ENCODE data around the gene ZNF783. TPM values are rescaled to one million over a fixed set of nuclear protein-coding genes. Genes with fewer than 3 reads are reported as not detected.
"Not testable (repeated sequence)": the region's sequence is repeated elsewhere in the genome, so short reads cannot be mapped to it uniquely, and the experiment has no call there.

The ZNF783 gene
- total RNA-seq, 2 donors from 2014 or later, result 10.6 to 10.8 TPM

- DNase-seq, result no peak
- intact Hi-C loops (cut with DNase I, micrococcal nuclease), result no loop called here
- ATAC-seq, result no peak
Measured at GRCh38 chr7:149238051-149238450, 23.9 kb upstream of the ZNF783 start.

DNA sequence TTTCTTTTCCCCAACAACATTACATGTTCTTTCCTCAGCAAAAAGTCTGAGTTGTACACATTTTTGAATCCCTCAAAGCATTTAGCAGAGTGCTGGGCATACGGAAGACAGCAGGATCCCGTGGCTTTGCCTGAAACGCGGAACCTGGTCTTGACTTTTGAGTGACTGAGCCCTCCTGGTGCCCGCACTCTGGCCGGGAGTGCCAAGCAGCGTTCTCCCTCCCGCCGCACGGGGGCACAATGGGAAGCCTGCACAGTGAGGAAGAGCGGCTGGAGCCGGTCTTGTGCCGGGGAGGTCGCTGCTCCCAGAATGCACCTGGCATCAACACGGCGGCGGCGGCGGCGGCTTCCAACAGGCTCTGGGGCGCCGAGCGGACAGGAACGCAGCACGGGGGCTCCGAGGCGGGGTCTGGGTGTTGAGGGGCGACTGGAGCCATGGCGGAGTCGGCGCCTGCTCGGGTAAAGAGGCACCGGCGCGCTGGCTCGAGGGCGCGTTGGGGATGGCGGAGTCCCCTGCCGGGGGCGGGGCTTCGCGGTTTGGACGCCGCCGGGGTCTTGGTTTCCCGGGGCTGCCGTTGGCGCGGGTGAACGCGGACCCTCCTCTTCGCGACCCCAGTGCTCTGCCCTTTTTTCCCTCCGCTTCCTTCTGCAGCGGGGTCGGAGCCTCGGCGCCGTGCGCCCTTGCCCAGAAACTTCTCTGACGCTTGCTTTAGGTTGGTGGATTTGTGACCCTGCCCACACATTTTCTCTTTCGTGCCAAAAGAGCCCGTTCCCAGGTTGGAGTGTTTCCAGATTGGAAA is 22.5 kb upstream of the ZNF783 start, which contains the start of gene ZNF212:
Gene ZNF212 (plus strand): TSS at position 307 of the 799 bp plus-strand sequence. CDS start 128 bp downstream, at position 435.
- DNase-seq, result peak; percentile 88 to 90
- intact Hi-C loops (cut with DNase I, micrococcal nuclease), result no loop called here
- ATAC-seq, result peak; percentile 100

DNA sequence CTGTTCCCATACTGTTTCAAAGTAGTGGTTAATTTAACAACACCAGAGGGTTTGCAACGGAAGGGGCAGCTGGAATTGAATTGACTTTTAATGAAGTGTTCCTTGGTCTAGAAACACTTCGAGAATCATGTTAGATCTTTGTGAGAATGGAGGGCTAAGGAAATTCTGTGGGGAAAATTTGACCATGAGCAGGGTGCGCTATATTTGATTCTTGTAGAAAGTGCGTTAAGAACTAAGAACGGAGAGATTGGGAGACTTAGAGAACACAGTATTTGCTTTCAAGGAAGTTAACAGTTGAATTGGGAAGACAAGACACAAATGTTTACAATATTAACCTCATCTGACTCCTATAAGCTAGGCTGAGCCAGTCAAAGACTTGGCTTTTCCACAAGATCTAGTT is 21.4 kb upstream of the ZNF783 start:
- no peak for DNase-seq
- intact Hi-C loops (cut with DNase I, micrococcal nuclease), result no loop called here
- ATAC-seq, result no peak

- ATAC-seq, result peak; percentile 28
- intact Hi-C loops (cut with DNase I, micrococcal nuclease), result no loop called here
- DNase-seq, result no peak
Measured at GRCh38 chr7:149241696-149242095, 20.3 kb upstream of the ZNF783 start.

- no peak for DNase-seq
- no peak for ATAC-seq
- intact Hi-C loops (cut with DNase I, micrococcal nuclease), result no loop called here
Measured at GRCh38 chr7:149245244-149245643, 16.8 kb upstream of the ZNF783 start.

DNA sequence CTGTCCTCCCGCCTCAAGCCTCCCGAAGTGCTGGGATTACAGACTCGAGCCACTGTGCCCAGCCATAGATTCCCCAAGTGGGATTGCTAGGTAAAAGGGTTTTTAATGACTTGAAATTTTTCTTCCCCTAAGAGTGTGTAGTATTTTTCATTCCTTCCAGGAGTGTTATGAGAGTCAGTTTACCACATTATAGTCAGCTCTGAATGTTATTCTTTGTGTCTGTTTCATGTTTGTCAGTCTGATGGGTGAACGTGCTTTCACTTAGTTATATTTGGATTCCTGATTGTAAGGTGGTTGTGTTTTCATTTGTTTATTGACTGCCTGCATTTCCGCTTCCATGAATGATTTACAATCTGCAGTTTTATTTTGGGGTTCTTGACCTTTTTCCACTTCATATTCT is 16.3 kb upstream of the ZNF783 start:
- ATAC-seq, result no peak
- intact Hi-C loops (cut with DNase I, micrococcal nuclease), result no loop called here
- DNase-seq, result no peak

- no peak for DNase-seq
- ATAC-seq, result no peak
- intact Hi-C loops (cut with DNase I, micrococcal nuclease), result no loop called here
Measured at GRCh38 chr7:149248777-149249176, 13.2 kb upstream of the ZNF783 start.

DNA sequence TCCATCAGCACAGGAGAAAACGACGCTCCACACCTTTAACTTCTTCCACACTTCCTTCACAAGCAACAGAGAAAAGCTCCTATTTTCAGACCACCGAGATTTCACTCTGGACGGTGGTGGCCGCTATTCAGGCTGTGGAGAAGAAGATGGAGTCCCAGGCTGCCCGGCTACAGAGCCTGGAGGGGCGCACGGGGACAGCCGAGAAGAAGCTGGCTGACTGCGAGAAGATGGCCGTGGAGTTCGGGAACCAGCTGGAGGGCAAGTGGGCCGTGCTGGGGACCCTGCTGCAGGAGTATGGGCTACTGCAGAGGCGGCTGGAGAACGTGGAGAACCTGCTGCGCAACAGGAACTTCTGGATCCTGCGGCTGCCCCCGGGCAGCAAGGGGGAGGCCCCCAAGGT is 11.8 kb upstream of the ZNF783 start:
- intact Hi-C loops (cut with DNase I, micrococcal nuclease); ATAC-seq; DNase-seq: not testable (repeated sequence)

GRCh38 chr7:149251518-149251917 is 10.5 kb upstream of the ZNF783 start:
- DNase-seq; ATAC-seq; intact Hi-C loops (cut with DNase I, micrococcal nuclease): not testable (repeated sequence)

DNA sequence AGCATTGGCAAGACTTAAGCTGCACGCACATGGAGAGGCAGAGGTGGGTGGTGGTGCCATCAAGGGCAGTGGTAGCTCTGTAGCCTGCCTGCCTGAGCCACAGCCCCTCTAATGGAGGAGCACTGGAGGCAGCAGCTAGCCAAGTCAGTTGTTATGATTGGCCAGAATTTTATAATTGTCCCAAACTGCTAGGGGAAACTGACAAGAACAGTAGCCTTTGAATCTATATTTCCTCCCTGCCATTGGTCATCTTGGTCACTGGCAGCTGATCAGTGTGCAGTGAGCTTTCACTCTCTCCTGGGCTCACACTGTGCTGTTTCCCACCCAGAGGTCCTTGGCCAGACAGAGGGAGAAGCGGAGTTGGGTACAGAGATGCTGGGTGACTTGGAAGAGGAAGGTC is 9.6 kb upstream of the ZNF783 start:
- DNase-seq (no peak), ATAC-seq (no peak)
- intact Hi-C loops (cut with DNase I, micrococcal nuclease), result no loop called here

- ATAC-seq (no peak), DNase-seq (no peak)
- intact Hi-C loops (cut with DNase I, micrococcal nuclease), result no loop called here
Measured at GRCh38 chr7:149253665-149254064, 8.3 kb upstream of the ZNF783 start.

DNA sequence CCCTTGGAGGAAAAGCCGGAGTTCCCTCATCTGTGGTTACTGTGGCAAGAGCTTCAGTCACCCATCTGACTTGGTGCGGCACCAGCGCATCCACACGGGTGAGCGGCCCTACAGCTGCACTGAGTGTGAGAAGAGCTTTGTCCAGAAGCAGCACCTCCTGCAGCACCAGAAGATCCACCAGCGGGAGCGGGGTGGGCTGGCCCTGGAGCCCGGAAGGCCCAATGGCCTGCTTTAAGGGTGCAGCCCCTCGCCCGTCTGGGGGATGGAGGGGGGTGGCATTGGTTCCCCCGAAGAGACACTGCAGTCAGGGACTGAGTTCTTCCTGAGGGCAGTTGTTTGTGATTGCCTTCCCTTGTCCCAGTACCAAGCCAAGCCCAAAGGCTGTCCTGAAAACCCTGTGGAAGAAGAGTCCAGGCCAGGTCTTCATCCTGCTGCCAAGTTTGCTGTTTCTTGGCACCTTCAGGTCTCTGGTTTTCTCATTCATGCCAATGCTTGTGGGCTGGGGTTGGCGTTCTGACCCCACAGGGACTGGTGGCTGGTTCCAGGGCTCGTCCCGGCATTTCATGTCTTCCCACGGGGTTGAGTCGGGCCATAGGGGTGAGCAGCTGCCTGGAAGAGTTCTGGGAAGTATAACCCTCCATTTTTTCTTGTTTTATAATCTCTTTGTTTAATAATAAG is 7.7 kb upstream of the ZNF783 start:
- ATAC-seq (no peak), DNase-seq (no peak)
- intact Hi-C loops (cut with DNase I, micrococcal nuclease), result no loop called here

- intact Hi-C loops (cut with DNase I, micrococcal nuclease), result no loop called here
- no peak for DNase-seq
Measured at GRCh38 chr7:149255174-149255573, 6.8 kb upstream of the ZNF783 start.

DNA sequence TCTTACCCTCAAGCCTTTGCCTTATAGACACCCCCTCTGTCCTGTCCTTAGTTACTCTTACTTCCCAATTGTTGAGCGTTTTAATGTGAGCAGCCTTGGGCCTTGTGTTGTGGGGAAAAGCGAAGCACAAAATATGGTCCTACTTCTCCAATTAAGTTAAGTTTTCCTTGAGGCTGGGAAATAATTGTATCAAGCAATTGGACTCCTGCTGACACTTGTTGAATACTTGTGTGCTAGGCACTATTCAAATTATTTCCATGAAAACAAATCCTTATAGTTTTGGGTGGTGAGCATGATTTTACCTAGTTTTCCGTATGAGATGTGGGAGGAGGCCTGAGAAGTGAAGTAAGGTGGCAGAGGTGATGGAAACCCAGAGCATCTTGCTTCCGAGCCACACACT is 5.4 kb upstream of the ZNF783 start:
- ATAC-seq, result no peak
- DNase-seq, result no peak

More at GRCh38 chr7:149255174-149255573, 6.8 kb upstream of the ZNF783 start:
- no peak for ATAC-seq

GRCh38 chr7:149257146-149257545 is 4.8 kb upstream of the ZNF783 start:
- intact Hi-C loops (cut with DNase I, micrococcal nuclease), result no loop called here
- no peak for ATAC-seq
- no peak for DNase-seq

More for the DNA sequence above, 5.4 kb upstream of the ZNF783 start:
- intact Hi-C loops (cut with DNase I, micrococcal nuclease), result no loop called here

DNA sequence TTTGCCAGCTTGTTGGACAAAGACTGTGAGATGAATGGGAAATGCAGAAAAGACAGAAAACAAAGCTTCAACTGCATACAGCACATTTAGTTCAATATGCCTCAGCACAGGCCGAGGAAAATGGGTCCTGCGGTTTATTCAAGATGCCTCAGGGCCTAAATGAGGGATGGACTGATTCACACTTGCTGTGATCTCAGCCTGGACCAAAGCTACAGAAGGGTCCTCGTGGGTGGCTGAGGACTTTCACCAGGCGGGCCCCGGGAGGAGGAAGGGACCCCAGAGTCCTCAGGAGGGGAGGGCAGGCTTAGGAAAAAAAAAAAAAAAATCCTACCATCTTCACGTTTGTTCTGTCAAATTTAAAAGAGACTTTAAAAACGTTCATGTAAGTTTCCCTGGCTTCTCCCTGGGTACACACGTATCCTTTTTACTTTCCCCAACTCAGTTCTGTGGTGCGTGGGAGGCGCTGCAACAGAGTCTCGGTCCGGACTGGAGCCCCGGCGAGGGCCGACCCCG is 624 bp upstream of the ZNF783 start:
- ATAC-seq (no peak), DNase-seq (no peak)
- intact Hi-C loops (cut with DNase I, micrococcal nuclease), result no loop called here

- DNase-seq, result no peak
- ATAC-seq, result no peak
- intact Hi-C loops (cut with DNase I, micrococcal nuclease), result no loop called here
Measured at GRCh38 chr7:149266451-149266850, 4.5 kb downstream of the ZNF783 start.

DNA sequence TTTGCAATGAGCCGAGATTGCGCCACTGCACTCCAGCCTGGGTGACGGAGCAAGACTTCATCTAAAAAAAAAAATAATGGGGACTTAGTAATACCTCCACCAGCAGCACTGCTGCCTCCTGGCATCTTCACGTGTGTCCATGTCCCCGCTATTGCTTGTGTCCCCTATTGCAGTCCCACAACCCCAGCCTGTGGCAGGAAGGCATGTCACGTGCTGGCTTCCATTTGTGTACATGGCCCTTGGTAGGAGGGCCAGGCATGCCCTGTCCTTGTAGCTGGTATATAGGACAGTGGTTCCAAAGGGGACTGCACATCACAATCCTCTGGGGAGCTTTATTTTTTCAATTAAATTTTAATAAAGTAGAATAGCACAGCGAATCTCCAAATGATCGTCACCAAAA is 5.7 kb downstream of the ZNF783 start:
- intact Hi-C loops (cut with DNase I, micrococcal nuclease), result no loop called here
- DNase-seq, result no peak

DNA sequence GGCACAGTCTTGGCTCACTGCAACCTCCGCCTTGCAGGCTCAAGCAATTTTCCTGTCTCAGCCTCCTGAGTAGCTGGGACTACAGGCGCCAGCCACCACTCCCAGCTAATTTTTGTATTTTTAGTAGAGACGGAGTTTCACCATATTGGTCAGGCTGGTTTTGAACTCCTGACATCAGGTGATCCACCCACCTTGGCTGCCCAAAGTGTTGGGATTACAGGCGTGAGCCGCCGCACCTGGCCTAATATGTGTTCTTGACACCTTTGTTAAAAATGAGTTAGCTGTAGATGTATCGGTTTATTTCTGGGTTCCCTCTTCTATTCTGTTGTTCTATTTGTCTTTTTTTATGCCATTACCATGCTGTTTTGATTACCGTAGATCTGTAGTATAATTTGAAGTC is 12.4 kb downstream of the ZNF783 start:
- intact Hi-C loops (cut with DNase I, micrococcal nuclease); DNase-seq: not testable (repeated sequence)

More for the DNA sequence above, 5.7 kb downstream of the ZNF783 start:
- ATAC-seq, result no peak

DNA sequence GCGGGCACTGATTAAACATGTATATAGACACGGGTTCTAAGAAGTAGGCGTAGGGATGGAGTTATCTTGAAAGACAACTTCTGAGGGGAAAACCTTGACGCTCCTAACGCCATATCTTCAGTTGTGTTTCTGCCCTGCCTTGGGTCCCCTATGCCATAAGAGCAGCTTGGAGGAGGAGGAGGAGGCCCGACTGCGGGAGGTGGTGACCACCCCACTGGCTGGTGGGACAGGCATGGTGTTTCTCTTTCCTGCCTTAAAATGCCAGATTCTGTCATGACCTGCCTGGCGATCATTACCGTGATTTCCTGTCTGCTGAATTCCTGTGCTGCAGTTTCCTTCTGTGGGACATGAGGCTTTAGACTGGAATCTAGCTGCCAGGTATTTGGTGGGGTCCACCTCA is 15.9 kb downstream of the ZNF783 start:
- intact Hi-C loops (cut with DNase I, micrococcal nuclease), result no loop called here
- no peak for ATAC-seq
- DNase-seq, result no peak

More for the DNA sequence above, 12.4 kb downstream of the ZNF783 start:
- not testable (repeated sequence) for ATAC-seq

All from left colon (tissue), 2 donors.